ENCODE measurements around the gene LRBA. TPM values are rescaled to one million over a fixed set of nuclear protein-coding genes. Genes with fewer than 3 reads are reported as not detected.

The LRBA gene
- total RNA-seq, 1 donor from 2014 or later = 63.4 TPM

DNA sequence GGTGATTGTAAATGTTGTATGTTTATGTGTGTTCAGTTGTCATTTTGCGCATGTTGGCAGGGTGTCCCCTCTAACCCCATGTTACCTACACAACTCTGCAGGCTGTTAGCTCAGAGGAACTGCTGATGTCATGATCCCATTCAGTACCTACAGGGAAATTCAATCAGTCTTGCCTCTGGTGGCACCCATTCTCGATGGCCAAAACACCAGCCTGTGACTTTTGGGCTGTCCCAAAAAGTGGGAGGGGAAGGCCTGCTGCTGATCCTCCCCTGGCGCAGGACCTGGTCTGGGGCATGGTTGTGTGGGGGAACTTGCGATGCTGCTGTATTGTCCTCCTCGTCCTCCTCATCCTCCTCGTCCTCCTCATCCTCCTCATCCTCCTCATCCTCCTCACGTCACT lies 762.3 kb downstream of the LRBA start:
- no peak for DNase-seq (ENCODE audit: low read depth, low spot score)

DNA sequence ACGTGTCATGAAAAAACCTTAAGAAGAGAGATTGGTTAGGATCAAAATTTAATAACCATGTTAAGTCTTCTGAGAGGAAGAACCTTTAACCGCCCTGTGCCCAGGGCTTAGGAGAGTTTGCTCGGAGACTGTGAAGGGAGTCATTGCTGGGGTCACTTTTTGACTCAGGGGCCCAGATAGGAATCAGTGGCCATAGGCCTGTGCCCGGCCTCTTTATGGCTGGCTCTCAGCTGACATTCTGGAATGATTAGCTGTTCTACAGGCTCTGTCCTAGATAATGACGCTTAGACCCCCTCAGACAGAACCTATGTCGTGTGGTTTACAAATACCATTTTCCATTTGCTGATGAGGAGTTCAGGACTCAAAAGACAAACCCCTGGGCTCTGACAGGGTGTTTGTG lies 762.8 kb downstream of the LRBA start:
- no peak for DNase-seq (ENCODE audit: low read depth, low spot score)

DNA sequence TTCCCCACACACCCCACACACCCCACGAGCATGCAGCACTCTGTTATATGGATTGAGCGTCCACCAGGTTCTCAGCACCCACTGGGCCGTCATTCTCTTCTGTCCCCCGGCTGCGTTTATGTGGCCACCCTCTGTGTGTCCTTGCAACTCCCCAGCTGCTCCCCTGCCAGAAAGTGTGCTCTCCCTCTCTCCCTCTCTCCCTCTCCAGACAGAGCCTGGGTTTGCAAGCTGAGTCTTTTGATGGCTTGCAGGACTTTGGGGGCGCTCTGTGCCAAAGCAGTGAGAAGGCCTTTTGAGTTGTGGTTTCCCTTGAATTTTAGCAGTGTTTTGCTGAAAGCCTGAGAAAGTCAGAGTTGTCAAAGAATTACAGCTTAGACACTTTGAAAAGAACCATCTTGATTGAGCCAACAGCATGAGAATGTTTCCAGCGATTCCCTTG lies 763.3 kb downstream of the LRBA start:
- no peak for DNase-seq (ENCODE audit: low read depth, low spot score)

DNA sequence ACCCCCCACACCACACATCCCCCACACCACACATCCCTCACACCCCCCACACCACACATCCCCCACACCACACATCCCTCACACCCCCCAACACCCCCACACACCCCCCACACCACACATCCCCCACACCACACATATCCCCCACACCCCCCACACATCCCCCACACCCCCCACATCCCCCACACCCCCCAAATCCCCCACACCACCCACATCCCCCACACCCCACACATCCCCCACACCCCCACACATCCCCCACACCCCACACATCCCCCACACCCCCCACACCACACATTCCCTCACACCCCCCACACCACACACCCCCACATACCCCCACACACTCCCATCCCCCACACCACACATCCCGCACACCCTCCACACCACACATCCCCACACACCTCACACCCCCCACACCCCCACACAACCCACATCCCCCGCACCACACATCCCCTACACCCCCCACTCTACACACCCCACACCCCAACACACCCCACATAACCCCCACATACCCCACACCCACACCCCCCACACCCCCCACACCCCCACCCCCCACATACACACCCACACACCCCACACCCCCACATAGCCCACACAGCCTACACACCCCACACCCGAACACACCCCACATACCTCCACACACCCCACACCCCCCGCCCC lies 764.0 kb downstream of the LRBA start:
- no peak for DNase-seq (ENCODE audit: low read depth, low spot score)

DNA sequence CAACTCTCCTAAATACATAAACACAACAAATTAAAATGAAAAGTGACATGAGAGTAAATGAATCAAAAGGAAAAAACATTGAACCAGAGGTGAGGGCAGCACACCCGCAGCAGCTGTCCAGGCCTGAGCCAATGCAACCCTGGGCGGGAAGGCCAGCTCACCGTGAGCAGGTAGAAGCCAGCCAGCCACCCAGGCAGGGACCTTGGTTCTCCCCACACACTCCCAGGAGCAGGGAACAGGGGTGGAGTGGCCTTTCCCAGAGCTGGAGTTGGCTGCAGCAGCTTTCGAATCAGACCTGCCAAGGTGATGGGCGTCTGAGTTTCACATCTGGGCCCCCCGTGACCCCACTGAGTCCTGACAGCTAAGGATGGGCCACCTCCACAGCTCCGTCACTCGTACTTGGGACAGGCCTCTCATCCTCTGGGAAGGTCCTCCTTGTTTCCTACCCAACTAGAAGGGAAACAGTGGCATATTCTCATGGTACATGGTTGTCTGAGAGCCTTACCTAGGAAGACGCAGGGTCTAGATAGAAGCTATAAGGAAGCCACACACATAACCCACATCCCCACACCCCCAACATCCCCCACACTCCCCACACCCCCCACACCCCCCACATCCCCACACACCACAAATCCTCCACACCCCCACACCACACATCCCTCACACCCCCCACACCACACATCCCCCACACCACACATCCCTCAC lies 764.6 kb downstream of the LRBA start:
- DNase-seq (ENCODE audit: low read depth, low spot score) = no peak

DNA sequence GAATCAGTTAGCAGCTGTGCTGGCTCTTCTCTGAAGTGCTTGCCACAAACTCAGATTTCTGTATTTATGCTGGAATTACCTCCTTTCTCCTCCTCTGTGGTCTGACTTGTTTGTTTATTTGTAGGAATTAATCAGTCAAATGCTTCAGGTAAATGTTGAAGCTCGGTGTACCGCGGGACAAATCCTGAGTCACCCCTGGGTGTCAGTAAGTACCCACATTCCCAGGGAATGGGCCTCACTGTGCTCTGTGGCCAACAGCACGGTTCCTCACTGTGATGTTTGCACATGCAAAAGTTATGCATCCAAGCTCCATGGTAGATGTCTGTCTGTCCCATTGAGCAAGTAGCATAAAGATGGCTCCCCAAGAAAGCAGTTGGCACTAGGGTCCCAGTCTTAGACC lies 766.9 kb downstream of the LRBA start:
- no peak for DNase-seq (ENCODE audit: low read depth, low spot score)

DNA sequence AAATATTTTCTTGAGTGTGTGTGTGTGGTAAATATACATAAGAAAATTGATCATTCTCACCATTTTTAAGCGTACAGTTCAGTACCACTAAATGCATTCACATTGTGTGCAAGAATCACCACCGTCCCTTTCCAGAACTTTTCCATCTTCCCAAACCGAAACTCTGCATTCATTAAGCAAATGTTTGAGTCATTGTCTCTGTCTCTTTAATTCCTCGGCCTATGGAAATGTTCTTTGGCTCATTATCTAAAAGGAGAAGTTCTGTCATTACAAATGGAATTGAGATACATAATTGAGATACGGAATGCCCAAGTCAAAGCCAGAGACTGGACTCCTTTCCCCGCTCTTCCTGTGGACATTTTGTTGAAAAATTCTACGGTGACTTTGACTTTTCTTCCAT lies 767.9 kb downstream of the LRBA start:
- DNase-seq (ENCODE audit: low read depth, low spot score) = no peak

DNA sequence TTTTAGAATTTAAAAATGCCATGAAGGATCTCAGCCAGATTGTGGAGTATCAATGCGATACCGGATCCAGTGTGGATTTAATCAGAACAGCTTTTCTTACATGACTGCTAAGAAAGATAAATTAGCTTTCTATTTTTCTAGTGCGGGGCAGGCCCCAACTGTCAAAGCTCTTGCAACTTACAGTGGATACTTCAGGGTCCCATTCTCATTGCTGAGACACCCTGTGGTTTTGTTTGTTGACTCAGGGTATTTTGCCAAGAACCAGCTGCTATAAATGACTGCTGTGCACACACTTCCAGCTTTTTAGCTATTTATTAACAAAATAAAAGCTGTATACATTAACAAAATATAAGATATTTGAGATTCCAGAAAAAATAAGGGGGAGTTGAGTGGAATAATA lies 770.5 kb downstream of the LRBA start:
- no peak for DNase-seq (ENCODE audit: low read depth, low spot score)

DNA sequence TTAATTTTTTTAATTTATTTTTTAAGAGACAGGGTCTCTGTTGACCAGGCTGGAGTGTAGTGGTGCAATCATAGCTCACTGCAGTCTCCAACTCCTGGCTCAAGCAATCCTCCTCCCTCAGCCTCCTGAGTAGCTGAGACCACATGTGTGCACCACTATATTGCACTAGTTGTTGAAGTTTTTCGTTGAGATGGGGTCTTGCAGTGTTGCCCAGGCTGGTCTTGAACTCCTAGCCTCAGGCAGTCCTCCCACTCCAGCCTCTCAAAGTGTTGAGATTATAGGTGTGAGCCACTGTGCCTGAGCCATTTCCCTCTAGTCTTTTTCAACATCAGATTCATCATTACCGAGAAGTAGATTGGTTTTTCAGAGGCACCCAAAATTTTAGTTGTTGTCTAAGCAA lies 771.2 kb downstream of the LRBA start:
- no peak for DNase-seq (ENCODE audit: low read depth, low spot score)

DNA sequence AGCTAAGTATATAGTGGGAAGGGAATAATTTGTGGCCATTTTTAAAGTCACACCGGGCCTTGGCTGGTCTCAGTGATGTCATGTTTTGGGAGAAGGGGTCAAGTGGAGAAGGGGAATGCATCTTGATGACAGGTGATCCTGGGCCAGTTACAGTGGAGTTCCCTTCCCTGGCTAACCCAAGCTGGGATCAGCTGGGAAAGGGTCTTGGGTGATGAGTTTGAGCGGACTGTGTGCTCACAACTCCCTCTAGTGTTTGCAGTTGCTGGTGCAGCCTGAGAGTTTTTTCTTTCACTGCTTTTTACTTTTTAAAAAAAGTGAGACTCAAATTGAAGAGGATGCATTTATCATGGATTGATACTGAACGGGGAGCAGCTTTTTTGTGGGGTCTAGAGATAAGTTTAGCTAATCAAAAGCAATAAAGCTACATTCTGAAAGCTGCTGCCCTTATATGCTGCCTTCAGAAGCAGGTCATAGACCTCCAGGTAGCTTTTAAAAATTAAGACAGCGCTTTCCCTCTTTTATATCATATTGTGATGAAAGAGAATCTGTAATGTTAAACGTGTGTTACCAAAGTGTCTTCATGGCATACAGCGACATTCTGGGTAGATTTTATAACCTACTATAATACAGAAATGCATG lies 772.1 kb downstream of the LRBA start:
- DNase-seq (ENCODE audit: low read depth, low spot score) = no peak

DNA sequence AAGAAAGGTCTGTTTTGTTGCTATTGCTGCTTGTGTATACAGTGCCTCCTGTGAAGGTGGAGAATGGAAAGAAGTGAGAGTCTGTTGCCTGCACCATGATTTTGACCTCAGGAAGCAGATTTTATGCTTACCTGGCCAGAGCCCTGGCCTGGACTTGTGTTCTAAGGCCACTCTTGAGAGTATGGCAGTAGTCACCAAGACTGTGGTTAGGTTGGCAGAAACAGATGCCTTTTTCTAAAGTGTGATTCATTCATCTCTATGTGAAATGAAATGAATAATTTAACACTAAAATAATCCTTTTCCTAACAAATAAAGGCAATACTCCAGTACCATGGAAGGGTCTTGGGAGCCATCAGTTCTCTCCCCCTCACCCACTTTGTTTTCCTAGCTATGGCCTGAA lies 775.1 kb downstream of the LRBA start:
- no peak for DNase-seq (ENCODE audit: low read depth, low spot score)

DNA sequence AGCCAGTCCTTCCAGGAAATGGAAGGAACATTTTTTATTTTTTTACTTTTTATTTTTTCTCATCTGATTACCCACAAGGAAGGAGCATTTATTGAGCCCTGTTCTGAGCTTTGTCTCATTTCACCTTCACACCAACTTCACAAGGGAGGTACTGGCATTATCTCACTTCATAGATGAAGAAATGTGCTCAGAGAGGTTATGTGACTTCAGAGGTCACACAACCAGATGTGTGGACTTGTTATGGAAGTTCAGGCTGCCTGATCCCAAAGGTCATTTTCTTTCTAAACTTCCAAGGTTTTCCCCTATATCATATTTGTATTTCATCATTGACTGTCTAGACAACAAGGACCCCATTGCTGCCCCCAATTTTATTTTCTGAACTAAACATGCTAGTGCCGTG lies 776.5 kb downstream of the LRBA start:
- no peak for DNase-seq (ENCODE audit: low read depth, low spot score)

DNA sequence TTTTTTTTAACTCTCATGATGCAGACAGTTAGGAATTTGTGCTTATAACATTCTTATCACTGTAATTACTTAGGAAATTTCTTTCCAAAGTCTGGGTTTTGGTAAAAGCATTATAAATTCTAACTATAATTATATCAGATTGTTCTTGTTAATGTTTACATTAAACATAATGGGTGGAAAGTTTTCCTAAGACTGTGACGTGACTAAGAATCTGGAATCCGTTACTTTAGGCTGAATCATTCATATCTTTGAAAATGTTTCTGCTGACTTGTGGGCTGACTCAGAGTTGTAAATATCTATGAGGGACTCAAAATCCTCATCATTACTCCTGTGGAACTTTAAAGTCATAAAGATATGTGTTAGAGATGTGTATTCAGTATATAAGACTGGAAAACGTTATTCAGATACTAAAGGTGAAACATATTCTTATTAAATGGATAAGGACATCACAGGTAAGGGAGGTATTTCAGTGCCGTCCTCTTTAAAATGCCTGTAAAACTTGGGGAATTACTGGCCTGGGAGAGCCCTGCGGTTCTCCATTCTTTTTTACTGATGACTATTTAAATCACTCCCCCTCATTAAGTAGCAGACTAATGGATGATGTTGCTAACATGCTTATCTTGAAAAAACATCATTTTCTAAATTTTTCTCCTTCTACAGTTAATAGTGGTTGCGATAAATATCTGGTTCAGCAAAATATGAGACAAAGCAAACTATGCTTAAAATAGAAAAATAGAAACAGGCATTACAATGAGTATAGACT lies 777.8 kb downstream of the LRBA start:
- DNase-seq (ENCODE audit: low read depth, low spot score) = peak; percentile 57

DNA sequence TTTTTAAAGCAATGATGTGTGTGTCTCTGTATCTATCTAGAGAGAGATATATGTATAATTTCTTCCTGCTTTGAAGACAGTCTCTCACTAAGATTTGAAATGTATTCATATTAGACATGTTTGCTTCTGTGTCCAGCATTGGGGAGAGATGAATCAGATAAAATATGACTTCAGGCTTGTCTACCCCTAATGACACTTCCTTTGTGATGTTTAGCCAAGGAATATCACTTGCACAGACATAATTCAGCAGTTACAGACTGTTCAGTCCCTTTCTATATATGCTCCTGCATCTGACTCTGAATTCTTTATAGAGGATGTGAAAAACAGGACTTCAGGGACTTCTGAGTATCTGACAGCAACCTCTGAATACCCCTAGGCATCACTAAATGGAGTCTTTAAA lies 778.5 kb downstream of the LRBA start:
- no peak for DNase-seq (ENCODE audit: low read depth, low spot score)

DNA sequence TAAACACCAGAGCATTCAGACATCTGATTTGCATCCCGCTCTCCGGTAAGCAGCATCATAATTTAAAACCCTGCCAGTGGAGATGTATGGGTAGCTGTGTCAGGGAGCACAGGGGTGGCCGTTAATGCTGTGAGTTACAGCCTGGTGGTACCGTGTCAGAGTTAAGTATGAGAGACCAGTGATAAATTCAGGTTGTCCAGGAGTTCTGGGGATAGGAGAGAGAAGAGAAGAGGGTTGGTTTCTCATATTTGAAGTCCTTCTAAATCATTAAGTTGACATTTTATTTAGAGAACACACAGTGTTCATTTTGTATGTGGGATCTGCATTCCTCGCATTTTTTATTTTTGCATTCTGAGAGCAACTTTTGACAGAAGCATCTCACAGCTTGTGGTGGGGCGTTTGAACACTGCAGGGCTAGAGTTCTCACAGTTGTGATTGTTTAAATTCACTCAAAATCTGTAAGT lies 779.2 kb downstream of the LRBA start:
- DNase-seq (ENCODE audit: low read depth, low spot score) = no peak

DNA sequence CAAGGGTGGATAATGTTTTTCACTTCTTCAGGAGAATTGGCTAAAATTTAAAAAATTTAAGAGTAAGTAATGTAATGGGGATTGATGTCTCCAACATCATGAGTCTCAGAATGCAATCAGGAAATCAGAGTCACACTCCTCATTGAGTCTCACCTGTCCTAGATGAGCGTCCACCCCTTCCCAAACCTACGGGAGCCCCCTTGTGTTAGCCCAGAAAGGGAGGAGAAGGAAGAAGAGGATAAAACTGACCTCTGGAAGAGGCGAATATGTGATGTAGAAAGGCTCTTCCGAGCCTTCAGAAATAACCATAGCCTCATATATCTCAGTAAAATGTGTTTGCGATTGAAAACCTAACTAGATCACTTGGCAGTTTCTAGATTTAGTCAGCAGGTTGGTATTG lies 779.8 kb downstream of the LRBA start:
- DNase-seq (ENCODE audit: low read depth, low spot score) = no peak

DNA sequence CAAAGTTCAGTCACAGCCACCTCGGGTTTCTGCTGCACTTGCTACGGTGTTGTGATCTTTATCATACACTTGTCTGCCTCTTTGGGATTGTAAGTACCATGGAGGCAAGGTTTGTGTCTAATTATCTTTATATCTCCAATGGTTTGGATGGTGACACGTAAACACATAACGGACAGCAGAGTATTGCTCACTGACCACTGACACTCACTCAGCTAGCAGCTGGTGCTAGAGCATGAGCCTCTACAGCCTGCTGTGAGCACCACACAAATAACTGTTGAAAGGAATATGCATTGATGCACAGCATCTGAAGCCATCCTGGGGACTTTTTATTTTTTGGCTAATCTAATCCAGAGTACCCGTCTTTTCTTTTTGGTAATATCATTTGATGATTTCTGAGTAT lies 780.8 kb downstream of the LRBA start:
- DNase-seq (ENCODE audit: low read depth, low spot score) = no peak

DNA sequence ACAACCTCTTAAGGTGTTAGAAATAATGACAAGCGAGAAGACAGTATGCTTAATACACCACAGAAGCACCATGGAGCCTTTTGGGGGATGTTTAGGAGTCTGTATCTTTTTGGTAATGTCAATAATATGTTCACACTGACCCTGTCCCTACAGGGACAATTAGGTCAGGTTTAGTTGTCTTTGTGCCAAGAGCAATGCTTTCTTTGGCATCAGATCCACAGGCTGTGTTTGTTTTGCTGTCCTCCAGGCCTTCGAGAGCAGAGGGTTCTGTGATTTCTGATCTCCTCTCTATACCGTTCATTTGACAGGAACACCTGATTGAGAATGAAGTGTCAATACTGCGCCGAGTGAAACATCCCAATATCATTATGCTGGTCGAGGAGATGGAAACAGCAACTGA lies 783.1 kb downstream of the LRBA start:
- no peak for DNase-seq (ENCODE audit: low read depth, low spot score)

DNA sequence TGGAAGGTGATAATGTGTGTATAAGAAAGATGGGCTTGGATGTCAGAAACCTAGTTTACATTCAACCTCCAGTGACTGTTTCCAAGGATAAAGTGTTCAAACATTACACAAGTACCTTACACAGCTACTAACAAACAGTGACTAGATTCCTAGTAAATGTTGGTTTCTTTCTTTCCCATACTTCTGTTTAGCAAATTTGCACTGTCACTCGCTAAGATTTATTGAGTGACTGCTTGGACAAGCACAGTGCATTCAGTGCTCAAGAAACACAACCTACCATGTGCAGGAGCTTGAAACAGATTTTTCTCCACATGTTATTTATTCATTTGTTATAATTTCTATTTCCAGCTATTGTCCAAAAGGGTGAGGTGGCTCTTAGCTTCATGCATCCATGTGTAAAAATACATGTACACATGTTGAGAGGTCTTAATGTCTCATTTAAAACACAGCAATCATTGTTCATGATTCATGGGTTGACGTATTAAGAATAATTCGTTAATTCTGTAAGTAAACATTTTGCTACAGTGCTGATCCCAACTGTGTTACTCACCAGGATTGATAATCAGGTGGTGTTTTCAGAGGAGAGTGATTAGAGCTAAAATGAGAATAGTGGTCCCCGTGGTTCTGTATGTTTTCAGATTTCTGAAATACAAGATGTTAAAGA lies 783.8 kb downstream of the LRBA start:
- no peak for DNase-seq (ENCODE audit: low read depth, low spot score)

DNA sequence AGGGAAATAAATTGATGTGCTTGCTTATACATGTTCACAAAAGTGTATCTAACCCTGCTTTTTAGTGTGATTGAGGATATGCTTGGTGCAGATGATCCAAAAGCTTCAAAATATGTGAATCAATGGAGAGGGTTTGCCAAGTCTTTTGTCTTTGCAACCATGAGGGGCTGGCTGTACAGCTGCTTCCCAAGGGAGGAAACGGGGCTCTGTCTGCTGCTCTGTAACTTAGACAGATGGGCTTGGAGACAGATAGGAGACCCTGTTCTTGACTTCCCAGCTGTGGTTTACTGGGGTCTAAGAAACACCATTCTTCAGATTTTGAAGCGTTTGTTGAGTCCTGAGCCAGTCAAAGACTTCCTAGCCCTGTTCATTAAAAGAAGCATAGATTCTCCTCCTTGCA lies 784.5 kb downstream of the LRBA start:
- DNase-seq (ENCODE audit: low read depth, low spot score) = no peak

DNA sequence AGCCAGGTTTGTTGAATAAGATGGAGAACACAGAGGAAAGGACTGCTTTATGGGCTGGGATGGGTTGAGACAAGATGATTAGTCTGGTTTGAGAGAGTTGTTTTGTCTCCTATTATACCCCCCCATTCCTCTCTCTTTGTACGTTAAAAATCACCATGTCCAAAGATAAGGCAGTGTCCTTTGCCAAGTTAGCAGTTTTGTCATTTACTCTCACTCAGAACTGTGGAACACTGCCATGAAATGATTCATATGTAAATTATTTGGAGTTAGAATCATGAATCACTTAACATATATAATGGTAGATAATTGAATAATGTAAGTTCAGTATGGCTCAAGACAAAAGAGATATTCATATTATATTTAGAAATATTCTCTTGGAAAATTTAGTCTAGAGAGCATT lies 785.6 kb downstream of the LRBA start:
- no peak for DNase-seq (ENCODE audit: low read depth, low spot score)

Data from pulmonary artery endothelial cell (primary cell).